ENCODE results near the gene CHST8.
"Not testable (repeated sequence)": the region's sequence is repeated elsewhere in the genome, so short reads cannot be mapped to it uniquely, and the experiment has no call there.

Gene CHST8

GRCh38 chr19:33806434-33806881 is 184.7 kb downstream of the CHST8 start:
- H3K4me3 Mint-ChIP-seq, result no peak overlapping the region
- H3K9me3 Mint-ChIP-seq, result no peaks in the 10 kb centered on the region
- H3K27ac Mint-ChIP-seq, result peak overlapping the region; percentile 9
- H3K4me1 Mint-ChIP-seq, result peaks cover 18% of the 10 kb centered on the region
- no peaks in the 10 kb centered on the region for H3K36me3 Mint-ChIP-seq
- ATAC-seq, result no peak
- DNase-seq (ENCODE audit: low spot score in 2 of 2), result no peak

DNA sequence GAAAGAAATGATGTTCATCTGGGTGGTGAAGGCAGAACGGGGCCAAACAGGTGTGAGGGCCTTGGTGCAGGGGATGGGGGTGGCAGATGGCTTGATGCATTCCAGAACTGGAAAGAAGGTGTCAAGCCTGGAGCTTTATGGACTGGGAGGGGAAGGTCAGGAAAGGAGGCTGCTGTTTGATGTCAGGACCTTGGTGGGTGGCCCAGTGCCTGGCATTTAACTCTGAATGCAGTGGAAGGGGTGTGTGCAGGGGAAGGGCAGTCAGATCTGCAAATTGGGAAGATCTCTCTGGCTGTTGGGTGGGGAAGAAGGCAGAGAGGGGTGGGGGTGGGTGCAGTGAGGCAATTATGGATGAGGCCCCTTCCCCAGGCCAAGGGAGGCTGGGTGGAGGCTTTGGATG is 186.6 kb downstream of the CHST8 start:
- Mint-ChIP-seq H3K4me3 (no peak overlapping the region), H3K4me1 (peaks cover 18% of the 10 kb centered on the region), H3K27ac (no peak overlapping the region), H3K36me3 (no peaks in the 10 kb centered on the region), H3K9me3 (no peaks in the 10 kb centered on the region)
- ATAC-seq (no peak), DNase-seq (ENCODE audit: low spot score in 2 of 2) (no peak)

- ATAC-seq, result no peak
- Mint-ChIP-seq H3K9me3 (no peaks in the 10 kb centered on the region), H3K27ac (no peak overlapping the region), H3K4me3 (no peak overlapping the region), H3K4me1 (peaks cover 17% of the 10 kb centered on the region), H3K36me3 (no peaks in the 10 kb centered on the region)
- DNase-seq (ENCODE audit: low spot score in 2 of 2), result no peak
Observed at GRCh38 chr19:33809960-33810359, 188.2 kb downstream of the CHST8 start.

DNA sequence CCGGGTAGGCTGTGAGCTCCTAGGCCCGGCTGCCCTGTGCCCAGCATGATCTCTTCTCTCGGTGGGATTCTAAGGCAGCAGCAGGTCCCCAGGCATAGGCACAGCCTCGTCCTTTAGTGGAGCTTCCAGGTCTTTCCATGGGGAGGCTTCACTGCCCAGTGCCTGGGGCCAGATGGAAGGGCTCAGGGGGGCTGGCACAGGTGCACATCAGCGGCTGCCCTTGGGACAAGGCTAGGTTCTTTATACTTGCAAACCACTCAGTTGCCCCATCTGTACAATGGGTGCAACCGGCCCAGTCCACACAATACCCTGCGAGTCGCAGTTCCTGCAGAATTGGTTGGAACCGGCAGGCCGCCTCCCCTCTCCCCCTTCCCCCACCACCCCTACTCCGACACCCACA is 189.1 kb downstream of the CHST8 start:
- Mint-ChIP-seq H3K4me1 (peaks cover 9% of the 10 kb centered on the region), H3K4me3 (no peak overlapping the region), H3K9me3 (no peaks in the 10 kb centered on the region), H3K27ac (peak overlapping the region; percentile 26), H3K36me3 (no peaks in the 10 kb centered on the region)
- DNase-seq (ENCODE audit: low spot score in 2 of 2), result no peak
- ATAC-seq, result no peak

DNA sequence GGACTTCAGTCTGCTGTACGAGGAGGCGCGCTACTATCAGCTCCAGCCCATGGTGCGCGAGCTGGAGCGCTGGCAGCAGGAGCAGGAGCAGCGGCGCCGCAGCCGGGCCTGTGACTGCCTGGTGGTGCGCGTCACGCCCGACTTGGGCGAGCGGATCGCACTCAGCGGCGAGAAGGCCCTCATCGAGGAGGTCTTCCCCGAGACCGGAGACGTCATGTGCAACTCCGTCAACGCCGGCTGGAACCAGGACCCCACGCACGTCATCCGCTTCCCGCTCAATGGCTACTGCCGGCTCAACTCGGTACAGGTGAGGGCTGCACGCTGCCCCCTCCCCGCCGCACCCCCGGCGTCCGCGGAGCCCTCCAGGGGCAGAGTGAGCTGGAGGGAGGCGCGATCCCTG is 189.5 kb downstream of the CHST8 start:
- ATAC-seq, result no peak
- Mint-ChIP-seq H3K27ac (no peak overlapping the region), H3K4me3 (no peak overlapping the region), H3K4me1 (peaks cover 5% of the 10 kb centered on the region), H3K36me3 (no peaks in the 10 kb centered on the region), H3K9me3 (no peaks in the 10 kb centered on the region)
- DNase-seq (ENCODE audit: low spot score in 2 of 2), result no peak

DNA sequence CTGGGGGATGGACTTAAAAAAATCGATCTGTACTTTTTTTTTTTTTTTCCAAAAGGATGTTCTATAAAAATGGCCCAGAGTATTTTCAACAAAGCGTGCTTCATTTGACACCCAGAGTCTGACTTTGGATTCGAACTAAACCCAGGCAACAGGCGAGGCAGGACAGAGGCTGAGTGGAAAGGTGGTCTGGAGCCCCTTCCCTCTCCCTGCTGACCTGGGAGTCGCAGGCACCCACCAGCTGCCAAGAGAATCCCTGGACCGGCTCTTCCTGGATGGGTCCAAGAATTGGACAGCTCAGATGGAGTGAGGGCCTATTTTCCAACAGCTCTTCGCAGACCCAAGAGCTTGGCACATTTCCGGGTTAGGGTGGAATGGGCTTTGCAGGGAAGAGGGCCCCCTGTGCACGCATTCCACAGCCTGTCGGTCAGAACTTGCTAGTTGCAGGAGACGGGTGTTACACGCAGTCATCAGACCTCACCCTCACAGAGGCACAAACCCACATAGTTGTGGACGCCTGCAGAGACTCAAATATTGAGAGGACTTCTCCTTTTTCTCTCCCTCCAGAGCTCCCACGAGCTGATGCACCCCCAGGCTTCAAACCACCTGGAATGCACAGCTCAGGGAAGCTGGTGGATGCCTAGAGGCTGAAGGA is 190.1 kb downstream of the CHST8 start:
- no peaks in the 10 kb centered on the region for H3K9me3 Mint-ChIP-seq
- DNase-seq (ENCODE audit: low spot score in 2 of 2), result no peak
- no peak for ATAC-seq
- no peak overlapping the region for H3K4me3 Mint-ChIP-seq
- H3K36me3 Mint-ChIP-seq, result no peaks in the 10 kb centered on the region
- H3K27ac Mint-ChIP-seq, result no peak overlapping the region
- H3K4me1 Mint-ChIP-seq, result no peaks in the 10 kb centered on the region

- H3K4me3 Mint-ChIP-seq, result no peak overlapping the region
- ATAC-seq (no peak), DNase-seq (ENCODE audit: low spot score in 2 of 2) (no peak)
- H3K36me3 Mint-ChIP-seq, result no peaks in the 10 kb centered on the region
- no peak overlapping the region for H3K27ac Mint-ChIP-seq
- no peaks in the 10 kb centered on the region for H3K9me3 Mint-ChIP-seq
- no peaks in the 10 kb centered on the region for H3K4me1 Mint-ChIP-seq
Observed at GRCh38 chr19:33812388-33813330, 190.9 kb downstream of the CHST8 start.

- ATAC-seq, result no peak
- Mint-ChIP-seq H3K36me3 (no peaks in the 10 kb centered on the region), H3K9me3 (no peaks in the 10 kb centered on the region)
Observed at GRCh38 chr19:33813391-33814101, 191.8 kb downstream of the CHST8 start.

DNA sequence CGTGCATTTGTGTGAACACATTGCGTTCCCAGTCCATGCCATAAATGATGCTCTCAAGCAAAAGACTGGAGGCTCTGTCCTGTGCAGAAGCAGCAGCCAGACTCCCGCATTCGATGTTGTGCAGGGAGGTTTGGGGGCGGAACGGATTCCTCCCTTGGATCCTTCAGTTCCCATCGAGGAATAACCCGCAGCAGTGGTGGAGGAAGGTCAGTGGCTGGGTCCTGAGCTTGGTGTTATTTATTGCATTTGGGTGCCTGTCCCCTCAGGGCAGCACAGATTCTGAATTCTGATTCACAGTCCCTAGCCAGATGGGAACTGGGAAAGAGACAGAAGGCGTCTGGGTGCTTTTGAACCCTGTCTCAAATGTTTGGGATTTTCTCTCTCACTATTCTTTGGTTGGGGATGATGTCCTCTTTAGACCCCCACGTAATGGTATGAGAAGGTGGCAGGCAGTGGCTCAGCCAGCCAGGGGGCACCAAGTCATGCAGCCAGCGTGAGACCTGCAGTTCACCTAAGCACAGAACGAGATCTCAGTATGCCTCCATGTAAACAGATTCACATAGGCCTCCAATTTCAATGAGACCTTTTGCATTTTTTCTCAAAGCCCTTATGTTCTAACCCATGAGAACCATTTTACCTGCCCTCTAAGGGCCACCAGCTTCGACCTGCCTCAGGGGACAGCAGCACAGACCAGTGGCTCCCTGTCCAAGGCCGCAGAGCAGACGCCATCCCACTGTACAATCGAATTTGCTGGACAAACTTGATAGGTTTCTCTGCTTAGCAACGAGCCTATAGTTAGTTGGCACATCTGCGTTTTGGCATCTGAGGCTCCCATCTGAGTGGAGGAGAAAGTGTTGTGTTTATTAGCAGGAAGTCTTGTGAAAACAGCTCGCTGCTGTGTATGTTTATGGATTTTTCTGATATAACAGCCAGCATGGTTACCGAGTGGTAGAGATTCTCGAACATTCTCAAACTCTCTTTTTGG is 192.7 kb downstream of the CHST8 start:
- DNase-seq (ENCODE audit: low spot score in 2 of 2) (no peak), ATAC-seq (no peak)
- Mint-ChIP-seq H3K36me3 (no peaks in the 10 kb centered on the region), H3K27ac (no peak overlapping the region), H3K4me3 (no peak overlapping the region), H3K9me3 (no peaks in the 10 kb centered on the region), H3K4me1 (no peaks in the 10 kb centered on the region)

More at GRCh38 chr19:33813391-33814101, 191.8 kb downstream of the CHST8 start:
- H3K4me1 Mint-ChIP-seq, result no peaks in the 10 kb centered on the region
- no peak for DNase-seq (ENCODE audit: low spot score in 2 of 2)
- no peak overlapping the region for H3K27ac Mint-ChIP-seq
- no peak overlapping the region for H3K4me3 Mint-ChIP-seq

DNA sequence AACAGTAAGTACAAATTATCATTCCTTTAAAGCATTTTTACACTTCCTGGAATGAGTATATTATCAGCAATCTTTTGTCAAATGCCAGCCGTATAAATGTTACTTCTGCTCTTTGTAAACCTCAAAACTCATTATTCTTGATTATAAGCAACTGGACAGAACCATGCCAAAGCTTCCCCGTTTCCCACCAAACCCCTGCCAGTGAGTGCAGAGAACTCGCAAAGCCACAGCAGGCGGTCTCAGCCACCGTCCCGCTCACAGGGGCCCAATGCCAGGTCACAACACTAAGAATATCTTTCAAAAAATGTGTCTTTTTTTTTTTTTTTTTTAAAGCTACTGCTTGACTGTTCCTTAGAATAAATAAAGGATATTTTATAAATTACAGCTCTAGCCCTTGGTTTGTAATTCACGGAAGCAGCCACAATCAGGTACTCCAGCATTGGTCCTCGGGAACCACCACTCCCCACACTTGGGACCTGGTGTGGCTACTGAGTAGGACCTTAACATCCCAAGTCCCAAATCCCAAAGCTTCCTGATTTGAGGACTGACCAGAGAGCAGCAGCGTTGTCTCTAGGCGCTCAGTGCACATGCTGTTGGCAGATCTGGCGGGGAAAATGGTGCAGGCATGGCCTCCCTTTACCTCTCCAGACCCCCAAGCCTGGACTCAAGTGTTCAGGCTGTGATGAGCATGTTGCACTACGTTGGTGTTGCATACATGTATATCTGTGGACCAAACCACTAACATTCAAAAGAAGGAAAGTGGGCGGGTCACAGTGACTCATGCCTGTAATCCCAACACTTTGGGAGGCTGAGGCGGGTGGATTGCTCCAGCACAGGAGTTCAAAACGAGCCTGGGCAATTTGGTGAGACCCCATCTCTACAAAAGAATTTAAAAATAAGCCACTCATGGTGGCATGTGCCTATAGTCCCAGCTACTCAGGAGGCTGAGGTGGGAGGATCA is 193.9 kb downstream of the CHST8 start:
- Mint-ChIP-seq H3K9me3 (no peaks in the 10 kb centered on the region), H3K4me1 (peaks cover 1% of the 10 kb centered on the region), H3K36me3 (no peaks in the 10 kb centered on the region), H3K4me3 (no peak overlapping the region), H3K27ac (no peak overlapping the region)
- ATAC-seq, result no peak
- no peak for DNase-seq (ENCODE audit: low spot score in 2 of 2)

GRCh38 chr19:33818411-33818810 is 196.7 kb downstream of the CHST8 start:
- no peaks in the 10 kb centered on the region for H3K36me3 Mint-ChIP-seq
- H3K4me3 Mint-ChIP-seq, result no peak overlapping the region
- H3K27ac Mint-ChIP-seq, result no peak overlapping the region
- DNase-seq (ENCODE audit: low spot score in 2 of 2) (no peak), ATAC-seq (no peak)
- H3K4me1 Mint-ChIP-seq, result peaks cover 6% of the 10 kb centered on the region
- H3K9me3 Mint-ChIP-seq, result no peaks in the 10 kb centered on the region

DNA sequence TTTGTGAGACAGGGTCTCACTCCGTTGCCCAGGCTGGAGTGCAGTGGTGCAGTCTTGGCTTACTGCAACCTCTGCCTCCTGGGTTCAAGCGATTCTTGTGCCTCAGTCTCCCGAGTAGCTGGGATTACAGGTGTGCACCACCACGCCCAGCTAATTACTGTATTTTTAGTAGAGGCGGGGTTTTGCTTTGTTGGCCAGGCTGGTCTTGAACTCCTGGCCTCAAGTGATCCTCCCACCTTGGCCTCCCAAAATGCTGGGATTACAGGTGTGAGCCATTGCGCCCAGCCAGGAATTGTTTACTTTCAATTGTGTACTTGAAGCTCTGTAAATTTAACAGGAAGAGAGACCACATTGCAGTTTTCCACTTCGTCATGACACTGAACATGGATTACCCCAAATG is 197.3 kb downstream of the CHST8 start:
- DNase-seq (ENCODE audit: low spot score in 2 of 2); H3K4me1 Mint-ChIP-seq; ATAC-seq; H3K9me3 Mint-ChIP-seq; H3K36me3 Mint-ChIP-seq: not testable (repeated sequence)
- peak overlapping the region; percentile 70 for H3K4me3 Mint-ChIP-seq
- H3K27ac Mint-ChIP-seq, result peak overlapping the region; percentile 75

- DNase-seq (ENCODE audit: low spot score in 2 of 2) (no peak), ATAC-seq (no peak)
- Mint-ChIP-seq H3K36me3 (no peaks in the 10 kb centered on the region), H3K4me1 (peaks cover 6% of the 10 kb centered on the region), H3K9me3 (no peaks in the 10 kb centered on the region), H3K27ac (peak overlapping the region; percentile 75), H3K4me3 (peak overlapping the region; percentile 70)
Observed at GRCh38 chr19:33819506-33819879, 197.7 kb downstream of the CHST8 start.

Measured in stimulated activated effector memory CD8-positive, alpha-beta T cell treated with anti-CD3 and anti-CD28 coated beads, Interleukin-12 subunit alpha, Interleukin-12 subunit beta, amount 100 ng/mL, for 72 hours (primary cell).